ENCODE data around the gene PCF11.
"Not testable (repeated sequence)": the region's sequence is repeated elsewhere in the genome, so short reads cannot be mapped to it uniquely, and the experiment has no call there.

GRCh38 chr11:83133266-83133665 lies 23.7 kb upstream of the PCF11 start:
- TF ChIP-seq POLR2A, CTCF (IDR thresholded peaks at IDR 0.05): not testable (repeated sequence)
